NCI-H69 (cell line): Measurements from ENCODE around the gene SNHG17.

ENCODE experiments used
- DNase-seq: peaks from one replicate; lab custom pipeline; 2025; lab: John Stamatoyannopoulos, UW

Gene SNHG17

GRCh38 chr20:38373898-38374297 is 61.2 kb downstream of the SNHG17 start:
- DNase-seq: no peak

DNA sequence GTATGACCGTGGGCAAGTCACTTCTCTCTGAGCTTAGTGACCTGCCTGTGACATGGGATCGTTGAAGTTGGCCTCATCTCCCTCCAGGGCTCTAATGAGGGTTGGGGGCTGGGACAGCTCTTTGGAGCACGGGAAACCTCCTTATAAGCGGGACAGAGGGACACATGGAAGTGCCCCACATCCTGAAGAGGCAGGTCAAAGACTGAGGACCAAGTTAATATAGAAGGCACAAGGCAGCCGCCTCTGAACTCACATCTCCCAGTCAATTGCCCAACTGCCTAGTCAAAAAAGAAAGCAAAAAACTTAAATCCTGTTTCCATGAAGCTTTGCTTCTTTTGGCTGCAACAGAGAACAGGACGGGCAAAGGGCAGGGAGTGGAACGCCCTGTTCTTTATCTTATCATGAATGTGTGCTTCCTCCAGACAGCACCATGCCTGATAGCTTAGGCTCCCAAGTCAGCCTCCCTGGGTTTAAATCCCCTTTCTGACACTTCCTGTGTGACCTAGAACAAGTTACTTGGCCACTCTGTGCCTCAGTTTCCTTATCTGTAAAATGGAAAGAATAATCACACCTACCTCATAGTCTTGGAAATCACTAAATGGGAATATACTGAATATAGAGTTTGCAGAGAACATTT is 61.8 kb downstream of the SNHG17 start:
- DNase-seq: no peak

- no peak for DNase-seq
Observed at GRCh38 chr20:38372806-38373205, 62.3 kb downstream of the SNHG17 start.
